LNCaP clone FGC (cell line): Measurements from ENCODE around the gene EPHB3.

ENCODE experiments used
- DNase-seq: peaks from one replicate; pipeline ENCODE4 v3.0.0-alpha.2; 2011; ENCODE audit warnings: low read depth
- H3K4me3 ChIP-seq: 2 replicates; pipeline ENCODE4 v1.5.1; 2011; ENCODE audit warnings: mild to moderate bottlenecking, low read depth, low read length, control low read depth
- TF ChIP-seq, protein P1 (sequence below): IDR thresholded peaks from 2 replicates; pipeline ENCODE4 v1.5.1; 2012; ENCODE audit warnings: mild to moderate bottlenecking; ENCODE audit not compliant: control insufficient read depth, insufficient read depth; ENCODE audit errors: extremely low read depth

EPHB3 gene

DNA sequence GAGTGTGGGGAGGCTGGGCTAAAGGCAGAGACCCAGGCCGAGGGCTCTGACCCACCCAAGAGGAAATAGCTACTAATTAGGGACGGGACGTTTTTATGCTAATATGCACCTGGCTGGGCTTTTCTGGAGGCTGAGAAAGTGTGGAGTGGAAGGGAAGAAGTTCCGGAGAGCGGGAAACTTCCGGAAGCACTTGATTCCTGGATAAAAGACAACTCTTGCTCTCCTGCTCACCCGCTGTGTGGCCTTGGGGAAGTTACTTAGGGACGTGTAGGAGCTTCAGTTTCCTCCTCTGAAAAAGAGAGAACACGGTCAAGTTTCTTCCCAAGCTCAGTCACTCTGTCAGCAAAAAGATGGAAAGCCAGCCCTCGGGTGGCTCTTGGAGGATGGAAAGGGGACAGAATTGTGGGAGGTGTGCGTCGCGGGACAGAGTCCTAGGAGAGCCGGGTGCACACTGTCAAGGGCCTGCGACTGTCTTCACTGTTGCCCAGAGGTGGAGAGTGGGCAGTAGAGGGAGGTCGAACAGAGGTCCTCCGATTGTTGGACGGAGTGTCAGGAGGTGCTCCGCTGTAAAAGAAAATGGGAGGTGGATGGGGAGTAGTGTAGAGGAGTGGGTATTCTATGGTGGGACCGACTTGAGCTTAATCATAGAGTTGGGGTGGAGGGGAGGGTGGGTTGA is 43.2 kb downstream of the EPHB3 start:
- no peak for DNase-seq
- TF ChIP-seq, protein P1, sequence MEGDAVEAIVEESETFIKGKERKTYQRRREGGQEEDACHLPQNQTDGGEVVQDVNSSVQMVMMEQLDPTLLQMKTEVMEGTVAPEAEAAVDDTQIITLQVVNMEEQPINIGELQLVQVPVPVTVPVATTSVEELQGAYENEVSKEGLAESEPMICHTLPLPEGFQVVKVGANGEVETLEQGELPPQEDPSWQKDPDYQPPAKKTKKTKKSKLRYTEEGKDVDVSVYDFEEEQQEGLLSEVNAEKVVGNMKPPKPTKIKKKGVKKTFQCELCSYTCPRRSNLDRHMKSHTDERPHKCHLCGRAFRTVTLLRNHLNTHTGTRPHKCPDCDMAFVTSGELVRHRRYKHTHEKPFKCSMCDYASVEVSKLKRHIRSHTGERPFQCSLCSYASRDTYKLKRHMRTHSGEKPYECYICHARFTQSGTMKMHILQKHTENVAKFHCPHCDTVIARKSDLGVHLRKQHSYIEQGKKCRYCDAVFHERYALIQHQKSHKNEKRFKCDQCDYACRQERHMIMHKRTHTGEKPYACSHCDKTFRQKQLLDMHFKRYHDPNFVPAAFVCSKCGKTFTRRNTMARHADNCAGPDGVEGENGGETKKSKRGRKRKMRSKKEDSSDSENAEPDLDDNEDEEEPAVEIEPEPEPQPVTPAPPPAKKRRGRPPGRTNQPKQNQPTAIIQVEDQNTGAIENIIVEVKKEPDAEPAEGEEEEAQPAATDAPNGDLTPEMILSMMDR, result no peak
- H3K4me3 ChIP-seq, result no peak overlapping the region

DNA sequence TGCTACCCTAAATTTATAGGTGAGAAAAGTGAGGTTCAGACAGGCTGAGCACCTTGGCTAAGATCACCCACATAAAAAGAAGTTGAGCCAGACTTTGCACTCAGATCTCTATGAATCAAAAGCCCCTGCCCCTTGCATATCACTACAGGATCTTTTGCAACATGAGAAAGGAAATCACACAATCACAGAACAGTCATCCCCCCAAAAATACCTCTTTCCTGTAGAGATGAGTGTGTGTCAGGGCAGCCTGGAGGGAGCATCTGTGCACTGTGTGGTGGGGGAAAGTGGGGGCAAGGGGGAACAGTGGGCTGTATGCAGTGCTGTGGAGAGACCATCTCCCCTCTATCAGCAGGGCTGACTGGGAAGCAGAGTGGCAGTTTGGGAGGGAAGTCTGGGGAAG is 46.6 kb downstream of the EPHB3 start:
- DNase-seq, result no peak
- H3K4me3 ChIP-seq, result no peak overlapping the region
- TF ChIP-seq, protein P1, result no peak

DNA sequence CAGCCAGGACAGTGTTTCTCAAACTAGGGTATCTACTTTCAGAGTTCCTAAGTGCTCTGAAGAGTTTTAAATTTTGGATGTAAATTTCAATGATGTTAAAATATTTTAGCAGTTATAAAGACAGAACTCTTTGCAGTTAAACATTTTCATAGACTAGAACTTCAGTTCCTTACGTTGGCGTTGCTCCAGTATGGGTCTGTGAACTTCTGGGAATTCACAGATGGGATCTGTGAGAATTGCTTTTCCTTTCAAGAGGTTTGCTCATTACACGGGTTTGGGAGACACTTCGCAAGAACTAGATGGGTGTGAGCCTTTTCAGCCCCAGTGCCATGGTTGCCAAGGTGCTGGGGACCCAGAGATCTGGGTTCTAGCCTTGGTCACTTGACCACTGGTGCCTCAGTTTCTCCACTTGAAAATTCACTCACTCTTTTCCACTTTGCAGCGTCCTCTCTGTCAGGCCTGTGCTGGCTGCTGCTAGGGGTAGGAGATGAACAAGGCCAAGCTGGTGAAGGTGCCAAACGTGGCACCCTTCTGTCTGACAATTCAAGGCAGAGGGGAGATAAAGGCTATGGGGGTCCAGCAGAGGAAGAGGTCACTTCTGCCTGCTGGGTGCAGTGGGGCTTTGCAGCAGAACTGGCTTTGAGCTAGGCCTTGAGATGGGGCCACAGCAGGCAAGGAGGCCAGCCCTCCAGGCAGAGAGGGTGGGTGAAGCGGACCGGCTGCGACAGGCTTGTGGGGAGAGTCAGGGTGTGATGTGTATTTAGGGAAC is 48.1 kb downstream of the EPHB3 start:
- TF ChIP-seq, protein P1, result no peak
- H3K4me3 ChIP-seq, result no peak overlapping the region
- no peak for DNase-seq

DNA sequence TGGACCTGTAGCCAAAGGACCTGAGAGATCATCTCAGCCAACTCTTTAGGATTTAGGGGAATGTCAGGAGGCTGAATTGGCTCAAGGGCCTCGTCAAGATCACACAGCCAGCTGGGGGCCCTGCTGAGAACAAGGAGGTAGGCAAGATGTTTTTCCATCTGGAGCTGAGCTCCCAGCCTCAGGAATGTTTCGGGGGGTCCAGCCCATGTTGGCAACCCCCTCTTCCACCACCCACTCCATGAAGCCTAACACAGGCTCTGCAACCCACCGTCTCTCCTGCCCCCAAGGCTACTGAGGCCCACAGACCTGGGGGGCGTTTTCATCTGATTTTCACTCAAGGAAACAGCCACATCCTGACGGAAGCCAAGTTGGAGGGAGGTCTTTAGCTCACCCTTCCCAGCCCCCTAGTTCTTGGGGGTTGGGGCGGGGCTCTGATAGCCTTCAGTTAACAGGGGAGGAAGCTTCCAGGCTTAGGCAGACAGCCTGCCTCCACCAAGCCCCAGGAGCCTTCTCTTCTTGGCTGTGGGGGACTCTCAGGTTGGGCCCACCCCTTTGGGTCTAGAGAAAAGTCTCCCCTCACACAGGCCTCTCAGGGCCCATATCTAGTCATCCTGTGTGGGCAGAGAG is 48.8 kb downstream of the EPHB3 start:
- DNase-seq, result no peak
- H3K4me3 ChIP-seq, result no peak overlapping the region
- TF ChIP-seq, protein P1, result no peak

DNA sequence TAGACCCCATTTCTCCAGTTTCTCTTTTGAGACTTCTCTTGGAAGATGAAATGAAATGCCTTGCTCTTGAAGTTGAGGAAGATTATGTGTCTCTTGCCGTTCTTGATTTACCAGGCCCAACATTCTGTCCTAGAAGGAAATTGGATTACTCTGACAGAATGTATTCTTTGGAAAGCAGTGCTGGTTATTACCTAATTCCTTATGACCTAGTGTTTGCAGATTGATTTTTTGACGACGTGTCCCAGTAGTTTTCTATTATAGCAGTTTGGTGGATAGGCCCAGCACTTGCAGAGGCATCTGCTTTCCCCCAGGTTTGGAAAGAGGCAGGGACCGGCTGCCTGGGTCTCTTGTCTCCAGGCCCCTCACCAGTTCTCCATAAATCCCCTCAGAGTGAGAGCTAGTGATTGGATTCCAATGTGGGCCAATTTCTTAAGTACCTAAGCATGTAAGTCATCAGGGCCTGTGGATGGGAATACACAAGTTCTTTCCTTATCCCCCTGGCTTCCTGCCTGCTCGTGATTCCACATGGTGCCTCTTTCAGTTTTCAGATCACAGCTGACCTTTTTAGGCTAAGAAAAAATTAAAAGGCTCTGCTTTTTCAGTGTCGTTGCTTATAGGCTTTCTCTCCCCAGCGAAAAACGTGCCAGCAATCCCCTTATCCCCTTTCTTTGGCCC is 50.2 kb downstream of the EPHB3 start:
- no peak for DNase-seq

DNA sequence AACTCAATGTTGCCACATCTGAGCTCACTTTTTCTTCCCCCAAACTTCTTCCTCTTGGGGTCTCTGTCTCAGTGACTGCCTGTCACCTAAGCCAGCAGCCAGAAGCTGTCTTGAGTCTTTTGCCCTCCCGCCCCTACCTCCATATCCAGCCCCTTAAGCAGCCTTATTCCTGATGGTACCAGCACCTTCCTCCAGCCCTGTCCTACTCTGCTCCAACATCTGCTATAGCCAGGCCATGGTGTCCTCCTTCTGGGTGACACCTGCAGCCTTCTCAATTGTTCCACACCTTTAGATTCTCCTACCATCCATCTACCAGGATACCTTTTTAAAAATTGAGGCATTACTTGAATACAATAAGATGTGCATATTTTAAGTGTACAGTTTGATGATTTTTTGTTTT is 53.8 kb downstream of the EPHB3 start:
- TF ChIP-seq, protein P1, result no peak
- DNase-seq, result no peak
- H3K4me3 ChIP-seq, result no peak overlapping the region

More for the DNA sequence above, 50.2 kb downstream of the EPHB3 start:
- no peak overlapping the region for H3K4me3 ChIP-seq
- TF ChIP-seq, protein P1, result no peak
